ENCODE measurements around the gene COL1A1. TPM values are rescaled to one million over a fixed set of nuclear protein-coding genes. Genes with fewer than 3 reads are reported as not detected.
A peak's percentile ranks its signal among the peaks of the same experiment; 100 is the strongest.

COL1A1 gene
- total and polyA plus RNA-seq, 2 donors from 2014 or later = 9.2 to 142 TPM

- DNase-seq (no peak), FAIRE-seq (no peak)
- no peak for TF ChIP-seq CTCF (IDR thresholded peaks at IDR 0.05; ENCODE audit: borderline replicate concordance, extremely low read depth, insufficient read depth)
- Histone ChIP-seq H3K4me3 (ENCODE audit: low read length in 3 of 3) (peak overlapping the region; percentile 9 to 68 (median 10)), H3K27me3 (ENCODE audit: control insufficient read depth, insufficient read depth, low read length) (no peaks in the 10 kb centered on the region), H3K36me3 (ENCODE audit: control insufficient read depth in 2 of 3, insufficient read depth in 3 of 3, low read length in 3 of 3) (peaks cover 0 to 23% (median 9%) of the 10 kb centered on the region in 3 donors), H3K9me3 (ENCODE audit: control insufficient read depth in 2 of 3, insufficient read depth in 1 of 3, low read length in 3 of 3) (no peaks in the 10 kb centered on the region), H3K9ac (ENCODE audit: low read length in 3 of 3) (peak overlapping the region in 2 of 3 donors; percentile 48 to 85), H3K27ac (ENCODE audit: low read depth in 2 of 2, low read length in 2 of 2) (peak overlapping the region; percentile 77 to 83), H3K4me1 (ENCODE audit: control insufficient read depth in 2 of 3, insufficient read depth in 2 of 3, low read depth in 1 of 3, low read length in 3 of 3) (peaks cover 0 to 46% (median 28%) of the 10 kb centered on the region in 3 donors)
- intact Hi-C loops (cut with DNase I) = no loop called here
Observed at GRCh38 chr17:50146927-50147665, 54.3 kb downstream of the COL1A1 start.

- peak overlapping the region in 1 of 3 donors; percentile 85 for H3K9ac ChIP-seq (ENCODE audit: low read length in 3 of 3)
- no peaks in the 10 kb centered on the region for H3K9me3 ChIP-seq (ENCODE audit: control insufficient read depth in 2 of 3, insufficient read depth in 1 of 3, low read length in 3 of 3)
- intact Hi-C loops (cut with DNase I) = no loop called here
- H3K36me3 ChIP-seq (ENCODE audit: control insufficient read depth in 2 of 3, insufficient read depth in 3 of 3, low read length in 3 of 3) = peaks cover 0 to 24% (median 11%) of the 10 kb centered on the region in 3 donors
- no peak for TF ChIP-seq CTCF (IDR thresholded peaks at IDR 0.05; ENCODE audit: borderline replicate concordance, extremely low read depth, insufficient read depth)
- peak overlapping the region; percentile 77 to 83 for H3K27ac ChIP-seq (ENCODE audit: low read depth in 2 of 2, low read length in 2 of 2)
- peak overlapping the region in 1 of 3 donors; percentile 68 for H3K4me3 ChIP-seq (ENCODE audit: low read length in 3 of 3)
- H3K4me1 ChIP-seq (ENCODE audit: control insufficient read depth in 2 of 3, insufficient read depth in 2 of 3, low read depth in 1 of 3, low read length in 3 of 3) = peaks cover 0 to 43% (median 26%) of the 10 kb centered on the region in 3 donors
- no peaks in the 10 kb centered on the region for H3K27me3 ChIP-seq (ENCODE audit: control insufficient read depth, insufficient read depth, low read length)
- DNase-seq (no peak), FAIRE-seq (no peak)
Observed at GRCh38 chr17:50146230-50146926, 55.1 kb downstream of the COL1A1 start.

- DNase-seq (no peak), FAIRE-seq (no peak)
- peaks cover 0 to 45% (median 23%) of the 10 kb centered on the region in 3 donors for H3K4me1 ChIP-seq (ENCODE audit: control insufficient read depth in 2 of 3, insufficient read depth in 2 of 3, low read depth in 1 of 3, low read length in 3 of 3)
- no peak overlapping the region for H3K27ac ChIP-seq (ENCODE audit: low read depth in 2 of 2, low read length in 2 of 2)
- peaks cover 0 to 30% (median 14%) of the 10 kb centered on the region in 3 donors for H3K36me3 ChIP-seq (ENCODE audit: control insufficient read depth in 2 of 3, insufficient read depth in 3 of 3, low read length in 3 of 3)
- no peak overlapping the region for H3K4me3 ChIP-seq (ENCODE audit: low read length in 3 of 3)
- H3K27me3 ChIP-seq (ENCODE audit: control insufficient read depth, insufficient read depth, low read length) = no peaks in the 10 kb centered on the region
- H3K9ac ChIP-seq (ENCODE audit: low read length in 3 of 3) = no peak overlapping the region
- H3K9me3 ChIP-seq (ENCODE audit: control insufficient read depth in 2 of 3, insufficient read depth in 1 of 3, low read length in 3 of 3) = no peaks in the 10 kb centered on the region
- TF ChIP-seq CTCF (IDR thresholded peaks at IDR 0.05; ENCODE audit: borderline replicate concordance, extremely low read depth, insufficient read depth) = no peak
- intact Hi-C loops (cut with DNase I) = no loop called here
Observed at GRCh38 chr17:50145532-50146229, 55.8 kb downstream of the COL1A1 start.
